HepG2 (cell line): Measurements from ENCODE around the gene STARD10. TPM values are rescaled to one million over a fixed set of nuclear protein-coding genes. Genes with fewer than 3 reads are reported as not detected.

Source experiments
- ATF3 ChIP-seq: sonication (generic); formaldehyde crosslinking; IDR thresholded peaks from 2 replicates; pipeline ENCODE4 v1.4.0; 2020; ENCODE audit warnings: missing genetic modification reagents
- DPF2 ChIP-seq: sonication (generic); formaldehyde crosslinking; IDR thresholded peaks from 2 replicates; pipeline ENCODE4 v1.4.0; 2020; ENCODE audit warnings: mild to moderate bottlenecking, low read depth, missing genetic modification reagents, borderline replicate concordance
- HOMEZ ChIP-seq: IDR thresholded peaks from 2 replicates; pipeline ENCODE4 v1.6.1; 2016; ENCODE audit warnings: low read depth
- IRF9 ChIP-seq: sonication (generic); formaldehyde crosslinking; IDR thresholded peaks from 2 replicates; pipeline ENCODE4 v1.8.0; 2022; ENCODE audit warnings: missing genetic modification reagents, mild to moderate bottlenecking, borderline replicate concordance
- PRMT3 ChIP-seq: sonication (generic); formaldehyde crosslinking; IDR thresholded peaks from 2 replicates; pipeline ENCODE4 v1.8.1; 2022; ENCODE audit warnings: low read depth, mild to moderate bottlenecking, moderate library complexity, missing genetic modification reagents, borderline replicate concordance
- RELA ChIP-seq: sonication (generic); formaldehyde crosslinking; IDR thresholded peaks from 2 replicates; pipeline ENCODE4 v1.4.0; 2020; ENCODE audit warnings: missing genetic modification reagents
- TRIM22 ChIP-seq: fragments of 450-650 bp; IDR thresholded peaks from 2 replicates; pipeline ENCODE4 v1.6.1; 2017
- ZNF143 ChIP-seq: sonication (generic); formaldehyde crosslinking; IDR thresholded peaks from 2 replicates; pipeline ENCODE4 v1.4.0; 2020; ENCODE audit warnings: missing genetic modification reagents
- ZNF253 ChIP-seq: sonication (generic); formaldehyde crosslinking; IDR thresholded peaks from 2 replicates; pipeline ENCODE4 v1.8.0; 2022; ENCODE audit warnings: mild to moderate bottlenecking, missing genetic modification reagents, borderline replicate concordance
- ZNF256 ChIP-seq: sonication (generic); formaldehyde crosslinking; conservative IDR thresholded peaks from 2 replicates; pipeline ENCODE4 v1.4.0; 2020; ENCODE audit warnings: missing genetic modification reagents
- ZNF382 ChIP-seq: sonication (generic); formaldehyde crosslinking; IDR thresholded peaks from 2 replicates; pipeline ENCODE4 v1.5.0; 2020; ENCODE audit warnings: missing genetic modification reagents, mild to moderate bottlenecking, borderline replicate concordance
- ZNF646 ChIP-seq: sonication (generic); formaldehyde crosslinking; IDR thresholded peaks from 2 replicates; pipeline ENCODE4 v1.9.0; 2021; ENCODE audit warnings: mild to moderate bottlenecking, missing genetic modification reagents
- ZNF781 ChIP-seq: sonication (generic); formaldehyde crosslinking; IDR thresholded peaks from 2 replicates; pipeline ENCODE4 v1.5.1; 2020; ENCODE audit warnings: borderline replicate concordance, mild to moderate bottlenecking, missing genetic modification reagents; ENCODE audit errors: not compliant biosample characterization
- ZNF800 ChIP-seq: sonication (generic); formaldehyde crosslinking; IDR thresholded peaks from 2 replicates; pipeline ENCODE4 v1.4.0; 2020; ENCODE audit warnings: missing genetic modification reagents
- polyA plus RNA-seq, 8 experiments: library from polyadenylated mRNA; depleted of rRNA in 3 of 8; stranded (reverse) in 7 of 8; unstranded in 1 of 8; fragments of >200 nt; fragmentation: Illumina TruSeq in 4 of 8; extraction: Trizol in 4 of 8; gene quantifications; 2 replicates each; pipeline versions ENCODE4 v1.2.1 to v1.2.3, GENCODE V29; 2011 to 2016; ENCODE audit warnings: low read depth in 4 of 8, missing spikeins in 1 of 8, mixed read lengths in 1 of 8; ENCODE audit not compliant: insufficient read depth in 1 of 8
- total RNA-seq, 5 experiments: library from RNA; depleted of rRNA; stranded (reverse); fragments of >200 nt; fragmentation: Illumina TruSeq; extraction: Trizol; gene quantifications; 2 replicates each; pipeline ENCODE4 v1.2.3, GENCODE V29; 2016; ENCODE audit warnings: low read depth in 1 of 5

STARD10 gene
- total and polyA plus RNA-seq, 2 of the 13 experiments (the other 11 are each of a cell fraction or from before 2014, with no cell fraction given) = 260 to 341 TPM

- TF ChIP-seq ZNF800 (CRISPR knock-in tag) (no peak), ZNF781 (CRISPR knock-in tag) (no peak), DPF2 (CRISPR knock-in tag) (no peak), PRMT3 (CRISPR knock-in tag) (no peak), ATF3 (0 out of 2 replicates have a peak, but pooled peaks have one; percentile 27), IRF9 (CRISPR knock-in tag) (no peak), ZNF143 (no peak), ZNF382 (no peak), ZNF256 (CRISPR knock-in tag) (no peak), ZNF646 (CRISPR knock-in tag) (no peak), TRIM22 (no peak), ZNF253 (no peak), RELA (CRISPR knock-in tag) (no peak), HOMEZ (CRISPR knock-in tag) (no peak)
Measured at GRCh38 chr11:72778535-72779494, 15.0 kb downstream of the STARD10 start (continued).
